Peyer's patch (tissue), 4 donors: ENCODE data around the gene PIAS3. TPM values are rescaled to one million over a fixed set of nuclear protein-coding genes. Genes with fewer than 3 reads are reported as not detected.

Experiments
- DNase-seq, 3 donors: peaks; one replicate each; pipeline ENCODE4 v3.0.0-alpha.2; 2017 to 2019
- H3K27ac ChIP-seq, 4 donors: fragments of 200-600 bp; sonication (generic); one replicate each; pipeline ENCODE4 v1.5.1; 2016 to 2019
- H3K27me3 ChIP-seq, 2 donors: fragments of 200-600 bp; sonication (generic); one replicate each; pipeline ENCODE4 v1.5.1; 2019
- H3K36me3 ChIP-seq, 3 donors: fragments of 200-600 bp; sonication (generic); one replicate each; pipeline ENCODE4 v1.5.1; 2016 to 2019
- H3K4me1 ChIP-seq, 4 donors: fragments of 200-600 bp; sonication (generic); one replicate each; pipeline ENCODE4 v1.5.1; 2016 to 2019
- H3K4me3 ChIP-seq, 4 donors: fragments of 200-600 bp; sonication (generic); 1 replicate in 3 of 4; 2 replicates in 1 of 4; pipeline ENCODE4 v1.5.1; 2016 to 2019; ENCODE audit warnings: mild to moderate bottlenecking in 1 of 4
- H3K9me3 ChIP-seq, 4 donors: fragments of 200-600 bp; sonication (generic); one replicate each; pipeline ENCODE4 v1.5.1; 2016 to 2019; ENCODE audit warnings: mild to moderate bottlenecking in 1 of 4
- POLR2A ChIP-seq, 2 donors: fragments of 450-650 bp; IDR thresholded peaks; one replicate each; pipeline ENCODE4 v1.5.1; 2017; ENCODE audit warnings: antibody characterized with exemption in 2 of 2, mild to moderate bottlenecking in 2 of 2, moderate library complexity in 2 of 2
- total RNA-seq, 4 donors: library from RNA; depleted of rRNA; stranded (reverse); fragments of >200 nt; gene quantifications; one replicate each; pipeline ENCODE4 v1.1.0, GENCODE V29; 2016
- TF ChIP-seq, protein P1 (sequence below), 6 experiments: fragments of 450-650 bp in 4 of 6; fragments of 200-600 bp in 2 of 6; sonication (generic) in 1 of 6; IDR thresholded peaks; one replicate each; pipeline ENCODE4 v1.5.1; 2017 to 2019; ENCODE audit warnings: antibody characterized with exemption in 6 of 6, mild to moderate bottlenecking in 3 of 6, moderate library complexity in 1 of 6

Gene PIAS3
- total RNA-seq, 4 donors from 2014 or later = 8.9 to 35.5 (median 17.2) TPM

DNA sequence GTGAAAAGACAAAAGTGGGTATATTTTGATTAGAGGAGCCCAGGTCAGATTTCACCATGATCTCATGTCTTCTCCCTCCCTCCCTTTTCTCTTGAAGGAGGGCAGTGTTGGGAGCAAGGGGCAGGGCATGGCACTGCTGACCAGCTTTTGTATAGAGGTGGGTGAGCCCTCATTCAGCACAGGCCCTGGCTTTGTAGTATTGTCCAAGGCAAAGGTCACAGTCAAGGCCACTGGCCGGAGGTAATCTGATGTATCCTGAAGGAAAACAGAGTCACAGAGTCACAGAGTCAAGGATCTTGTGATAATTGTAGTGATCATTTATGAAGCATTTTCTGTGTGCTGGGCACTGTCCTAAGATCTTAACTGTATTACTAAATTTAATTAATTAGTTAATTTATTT lies 39.1 kb upstream of the PIAS3 start:
- Histone ChIP-seq H3K27me3 (no peaks in the 10 kb centered on the region), H3K27ac (no peak overlapping the region), H3K4me1 (no peaks in the 10 kb centered on the region), H3K36me3 (no peaks in the 10 kb centered on the region), H3K4me3 (no peak overlapping the region), H3K9me3 (no peaks in the 10 kb centered on the region)
- DNase-seq = no peak
- TF ChIP-seq, protein P1, sequence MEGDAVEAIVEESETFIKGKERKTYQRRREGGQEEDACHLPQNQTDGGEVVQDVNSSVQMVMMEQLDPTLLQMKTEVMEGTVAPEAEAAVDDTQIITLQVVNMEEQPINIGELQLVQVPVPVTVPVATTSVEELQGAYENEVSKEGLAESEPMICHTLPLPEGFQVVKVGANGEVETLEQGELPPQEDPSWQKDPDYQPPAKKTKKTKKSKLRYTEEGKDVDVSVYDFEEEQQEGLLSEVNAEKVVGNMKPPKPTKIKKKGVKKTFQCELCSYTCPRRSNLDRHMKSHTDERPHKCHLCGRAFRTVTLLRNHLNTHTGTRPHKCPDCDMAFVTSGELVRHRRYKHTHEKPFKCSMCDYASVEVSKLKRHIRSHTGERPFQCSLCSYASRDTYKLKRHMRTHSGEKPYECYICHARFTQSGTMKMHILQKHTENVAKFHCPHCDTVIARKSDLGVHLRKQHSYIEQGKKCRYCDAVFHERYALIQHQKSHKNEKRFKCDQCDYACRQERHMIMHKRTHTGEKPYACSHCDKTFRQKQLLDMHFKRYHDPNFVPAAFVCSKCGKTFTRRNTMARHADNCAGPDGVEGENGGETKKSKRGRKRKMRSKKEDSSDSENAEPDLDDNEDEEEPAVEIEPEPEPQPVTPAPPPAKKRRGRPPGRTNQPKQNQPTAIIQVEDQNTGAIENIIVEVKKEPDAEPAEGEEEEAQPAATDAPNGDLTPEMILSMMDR (IDR thresholded peaks at IDR 0.05) = no peak
- no peak for TF ChIP-seq POLR2A (IDR thresholded peaks at IDR 0.05)

DNA sequence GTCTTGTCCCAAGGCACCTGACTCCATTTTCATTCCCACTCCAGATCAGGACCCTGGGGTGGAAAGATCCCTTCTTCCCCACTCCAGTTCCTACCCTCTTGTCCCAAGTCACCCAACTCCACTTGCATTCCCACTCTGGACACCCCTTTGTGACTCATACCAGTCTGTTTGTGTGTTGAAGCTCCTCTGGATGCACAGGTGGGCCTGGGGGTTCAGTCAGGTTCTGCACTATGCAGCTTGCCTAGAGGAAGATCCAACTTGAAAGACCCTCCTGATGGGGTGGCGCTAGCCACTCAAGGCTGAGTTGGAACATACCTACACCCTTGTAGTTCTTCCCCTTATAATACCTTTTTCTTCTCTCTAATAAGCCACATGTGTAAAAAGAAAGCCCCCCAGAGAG lies 36.6 kb upstream of the PIAS3 start:
- no peak overlapping the region for H3K27ac ChIP-seq

GRCh38 chr1:145893306-145894055 lies 34.6 kb upstream of the PIAS3 start:
- Histone ChIP-seq H3K9me3 (no peaks in the 10 kb centered on the region), H3K36me3 (no peaks in the 10 kb centered on the region), H3K27me3 (no peaks in the 10 kb centered on the region), H3K4me3 (no peak overlapping the region), H3K27ac (peak overlapping the region in 1 of 4 donors; percentile 79), H3K4me1 (peaks cover 0 to 16% (median 2%) of the 10 kb centered on the region in 4 donors)
- no peak for DNase-seq
- TF ChIP-seq, protein P1 (IDR thresholded peaks at IDR 0.05) = no peak
- no peak for TF ChIP-seq POLR2A (IDR thresholded peaks at IDR 0.05)

More for the DNA sequence above, 36.6 kb upstream of the PIAS3 start:
- Histone ChIP-seq H3K36me3 (no peaks in the 10 kb centered on the region), H3K9me3 (no peaks in the 10 kb centered on the region), H3K27me3 (no peaks in the 10 kb centered on the region), H3K4me1 (peaks cover 0 to 16% (median 2%) of the 10 kb centered on the region in 4 donors), H3K4me3 (no peak overlapping the region)
- no peak for TF ChIP-seq POLR2A (IDR thresholded peaks at IDR 0.05)
- TF ChIP-seq, protein P1 (IDR thresholded peaks at IDR 0.05) = no peak
- DNase-seq = no peak

GRCh38 chr1:145892486-145893087 lies 33.7 kb upstream of the PIAS3 start:
- no peaks in the 10 kb centered on the region for H3K36me3 ChIP-seq
- peak overlapping the region; percentile 19 to 82 (median 72) for H3K27ac ChIP-seq
- peaks cover 0 to 16% (median 2%) of the 10 kb centered on the region in 4 donors for H3K4me1 ChIP-seq
- H3K9me3 ChIP-seq = no peaks in the 10 kb centered on the region
- TF ChIP-seq POLR2A (IDR thresholded peaks at IDR 0.05) = no peak
- TF ChIP-seq, protein P1 (IDR thresholded peaks at IDR 0.05) = no peak
- no peaks in the 10 kb centered on the region for H3K27me3 ChIP-seq
- H3K4me3 ChIP-seq = no peak overlapping the region
- DNase-seq = no peak

DNA sequence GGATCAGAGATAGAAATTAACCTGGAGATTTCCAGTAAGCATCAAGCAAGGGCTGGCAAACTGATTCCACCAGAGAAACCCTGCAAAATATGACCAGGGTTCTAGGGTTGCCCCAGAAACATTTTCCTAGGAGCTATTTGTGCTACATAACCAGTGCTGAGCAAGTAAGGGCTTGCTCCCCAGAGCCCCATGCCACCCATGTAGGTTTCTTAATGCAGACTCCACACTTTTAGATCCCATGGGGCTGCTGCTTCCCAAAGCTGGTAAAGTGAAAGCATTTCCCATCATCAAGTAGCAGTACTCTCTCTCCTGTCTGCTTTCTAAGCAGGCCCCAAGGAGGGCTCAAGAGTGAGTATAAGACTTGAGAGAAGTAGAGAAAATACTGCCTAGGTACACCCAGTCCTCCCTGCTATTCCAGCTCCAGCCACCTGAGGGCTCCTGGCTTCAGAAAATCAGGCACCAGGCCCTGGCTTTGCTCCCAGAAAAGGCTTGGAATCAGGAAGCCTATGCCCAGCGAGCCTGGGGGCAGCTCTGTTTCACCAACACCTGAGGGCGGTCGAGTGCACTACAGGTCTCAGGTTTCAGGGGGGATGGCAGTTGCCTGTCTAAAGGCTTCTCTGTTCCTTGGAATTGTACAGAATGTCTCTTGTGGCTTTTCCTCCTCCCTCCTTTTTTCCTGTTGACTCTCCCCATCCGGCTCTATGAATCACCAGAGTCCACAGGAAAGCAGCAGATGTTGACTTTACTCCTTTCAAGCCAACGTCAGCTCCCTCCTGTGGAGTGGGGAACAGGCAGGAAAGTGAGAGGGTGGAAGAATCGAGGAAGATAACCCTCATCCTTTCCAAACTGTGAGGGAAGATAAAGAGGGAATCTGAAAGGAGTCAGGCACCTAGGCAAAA lies 33.0 kb upstream of the PIAS3 start:
- Histone ChIP-seq H3K4me1 (peaks cover 0 to 16% (median 2%) of the 10 kb centered on the region in 4 donors), H3K27me3 (no peaks in the 10 kb centered on the region), H3K4me3 (peak overlapping the region in 1 of 4 donors; percentile 6), H3K27ac (peak overlapping the region; percentile 19 to 82 (median 72)), H3K9me3 (no peaks in the 10 kb centered on the region), H3K36me3 (no peaks in the 10 kb centered on the region)
- TF ChIP-seq POLR2A (IDR thresholded peaks at IDR 0.05) = peak in 1 of 2 donors; percentile 13
- TF ChIP-seq, protein P1 (IDR thresholded peaks at IDR 0.05) = peak; percentile 66 to 97 (median 90)
- DNase-seq = peak; percentile 69 to 95 (median 92)
